Activated T-helper 17 cell treated with anti-CD3 and anti-CD28 coated beads, Interleukin-2, amount 50 U/mL, for 72 hours (primary cell): ENCODE measurements around the gene ARL4A. TPM values are rescaled to one million over a fixed set of nuclear protein-coding genes. Genes with fewer than 3 reads are reported as not detected.
"Not testable (repeated sequence)": the region's sequence is repeated elsewhere in the genome, so short reads cannot be mapped to it uniquely, and the experiment has no call there.

Experiments used
- ATAC-seq: fragments of 150-1000 bp; cut with Tn5 transposase; replicated peaks from 2 replicates; pipeline ENCODE4 v1.10.0; 2021; ENCODE audit warnings: mild to moderate bottlenecking, moderate library complexity
- H3K27ac Mint-ChIP-seq: one replicate; pipeline ENCODE4 v1.8.0; 2022; ENCODE audit warnings: mixed read lengths
- H3K27me3 Mint-ChIP-seq: one replicate; pipeline ENCODE4 v1.8.0; 2022; ENCODE audit warnings: mixed read lengths
- H3K36me3 Mint-ChIP-seq: one replicate; pipeline ENCODE4 v1.8.0; 2022; ENCODE audit warnings: low read depth, mild to moderate bottlenecking, mixed read lengths
- H3K4me1 Mint-ChIP-seq: one replicate; pipeline ENCODE4 v1.8.0; 2022; ENCODE audit warnings: mixed read lengths
- H3K4me3 Mint-ChIP-seq: one replicate; pipeline ENCODE4 v1.8.0; 2022; ENCODE audit warnings: mild to moderate bottlenecking, mixed read lengths
- H3K9me3 Mint-ChIP-seq: one replicate; pipeline ENCODE4 v1.8.0; 2022; ENCODE audit warnings: mixed read lengths
- total RNA-seq, 2 donors: library from RNA; stranded (reverse); gene quantifications; one replicate each; pipeline ENCODE4 v1.2.3, GENCODE V29; 2022

The ARL4A gene, protein sequence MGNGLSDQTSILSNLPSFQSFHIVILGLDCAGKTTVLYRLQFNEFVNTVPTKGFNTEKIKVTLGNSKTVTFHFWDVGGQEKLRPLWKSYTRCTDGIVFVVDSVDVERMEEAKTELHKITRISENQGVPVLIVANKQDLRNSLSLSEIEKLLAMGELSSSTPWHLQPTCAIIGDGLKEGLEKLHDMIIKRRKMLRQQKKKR
- 10 to 100 TPM; 12.4 to 17.0 TPM for total RNA-seq

- Mint-ChIP-seq H3K36me3 (peaks cover 27% of the 10 kb centered on the region), H3K4me3 (peak within 1 kb of the TSS; percentile 92), H3K9me3 (no peaks in the 10 kb centered on the region), H3K4me1 (peaks cover 10% of the 10 kb centered on the region), H3K27me3 (no peaks in the 10 kb centered on the region), H3K27ac (peak within 1 kb of the TSS; percentile 91)
- ATAC-seq = peak; percentile 74
Observed at GRCh38 chr7:12686891-12687717, at the start of gene ARL4A. TSS of gene ARL4A (plus strand) at chr7:12687633. CDS start at chr7:12688255, 622 bp downstream.

DNA sequence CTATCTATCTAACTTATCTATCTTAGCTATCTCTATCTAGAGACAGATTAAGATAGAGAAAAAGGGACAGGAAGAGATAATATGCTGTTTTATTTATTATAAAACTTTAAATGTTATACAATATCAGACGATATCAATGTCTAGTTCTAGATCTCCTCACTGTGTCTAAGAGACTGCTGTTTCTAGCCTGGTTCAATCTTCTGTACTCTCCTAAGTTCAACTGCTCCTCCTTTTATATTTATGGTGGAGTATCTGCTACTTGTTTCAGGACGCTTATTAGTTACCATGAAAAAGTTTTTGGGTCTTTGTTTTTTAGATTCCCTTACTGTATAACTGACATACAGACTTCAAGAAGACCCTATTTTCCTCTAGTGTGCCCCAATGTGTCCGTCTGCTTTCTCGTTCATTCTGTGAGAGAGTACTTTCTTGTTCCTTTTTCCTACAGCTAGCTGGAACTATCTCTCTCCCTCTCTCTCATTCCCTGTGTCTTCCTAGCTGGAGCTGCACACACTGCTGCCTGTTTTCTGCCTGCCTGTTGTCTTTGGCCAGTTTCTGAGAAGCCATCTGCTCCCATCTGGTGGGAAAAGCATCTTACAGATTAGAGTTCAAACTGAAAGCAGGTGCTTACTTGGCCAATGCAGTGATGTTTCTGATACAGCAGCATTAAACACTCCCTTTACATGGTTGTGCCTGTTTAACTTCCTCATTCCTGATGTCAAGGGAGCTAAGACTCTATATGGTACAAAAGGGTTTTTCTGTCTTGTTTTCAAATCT, 49.4 kb upstream of the ARL4A start:
- H3K27me3 Mint-ChIP-seq = no peaks in the 10 kb centered on the region
- H3K36me3 Mint-ChIP-seq = no peaks in the 10 kb centered on the region
- H3K9me3 Mint-ChIP-seq = no peaks in the 10 kb centered on the region
- H3K27ac Mint-ChIP-seq = peak overlapping the region; percentile 51
- peaks cover 11% of the 10 kb centered on the region for H3K4me1 Mint-ChIP-seq
- peak; percentile 50 for ATAC-seq
- peak overlapping the region; percentile 77 for H3K4me3 Mint-ChIP-seq

- peak; percentile 22 for ATAC-seq
- H3K4me1 Mint-ChIP-seq = peaks cover 11% of the 10 kb centered on the region
- no peaks in the 10 kb centered on the region for H3K27me3 Mint-ChIP-seq
- H3K4me3 Mint-ChIP-seq = no peak overlapping the region
- no peak overlapping the region for H3K27ac Mint-ChIP-seq
- no peaks in the 10 kb centered on the region for H3K9me3 Mint-ChIP-seq
- no peaks in the 10 kb centered on the region for H3K36me3 Mint-ChIP-seq
Observed at GRCh38 chr7:12638851-12639456, 48.5 kb upstream of the ARL4A start.

DNA sequence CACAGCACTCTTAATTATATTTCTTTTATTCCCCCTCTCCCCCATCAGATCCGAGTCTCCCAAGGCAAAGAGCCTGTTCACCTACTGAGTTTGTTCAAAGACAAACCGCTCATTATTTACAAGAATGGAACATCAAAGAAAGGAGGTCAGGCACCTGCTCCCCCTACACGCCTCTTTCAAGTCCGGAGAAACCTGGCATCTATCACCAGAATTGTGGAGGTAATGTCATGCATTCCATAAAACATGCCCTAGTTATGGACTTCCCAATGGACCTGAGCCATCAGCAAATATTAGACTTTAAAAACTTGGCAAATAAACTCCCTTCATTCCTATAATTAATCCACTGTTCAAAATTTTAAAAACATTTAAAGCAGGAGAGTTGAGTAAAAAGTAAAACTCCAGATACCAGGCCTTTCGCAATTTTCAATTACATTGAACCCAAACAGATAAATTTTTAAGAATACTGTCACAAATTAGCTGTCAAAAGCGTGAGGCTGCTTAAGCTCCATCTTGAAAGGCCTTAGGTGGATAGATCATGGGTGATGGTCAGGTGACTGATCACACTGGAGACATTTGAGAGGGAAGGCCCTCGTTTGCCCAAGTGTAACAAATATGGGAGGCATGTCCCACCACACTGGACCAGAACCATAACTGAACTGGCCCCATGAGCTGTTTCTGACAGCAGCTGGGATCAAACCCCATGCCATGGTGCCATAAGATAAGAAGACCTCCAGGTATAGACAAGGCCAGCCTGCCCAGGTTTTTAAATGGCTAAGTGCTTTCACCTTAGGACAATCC, 46.9 kb upstream of the ARL4A start:
- Mint-ChIP-seq H3K9me3 (no peaks in the 10 kb centered on the region), H3K27ac (no peak overlapping the region)
- no peak for ATAC-seq

DNA sequence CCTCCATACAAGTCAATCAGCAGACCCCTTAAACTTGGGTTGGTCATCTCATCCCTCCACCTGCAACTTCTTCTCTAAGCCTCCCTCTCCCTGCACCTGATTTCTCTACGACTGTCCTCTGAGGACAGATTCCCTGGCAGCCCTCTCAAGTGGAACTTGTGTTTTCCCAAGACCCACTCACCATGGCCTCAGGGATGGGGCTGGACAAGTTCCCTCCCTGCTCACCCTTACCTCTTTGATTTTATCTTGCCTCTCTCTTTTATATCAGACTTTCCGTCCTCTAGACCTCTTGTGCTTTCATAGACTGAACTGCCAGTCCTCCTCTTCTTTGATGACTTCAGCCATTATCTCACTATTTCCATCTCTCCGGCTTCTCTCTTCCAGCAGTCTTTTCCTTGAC, 46.2 kb upstream of the ARL4A start:
- ATAC-seq = no peak
- Mint-ChIP-seq H3K27me3 (no peaks in the 10 kb centered on the region), H3K9me3 (no peaks in the 10 kb centered on the region), H3K4me1 (peaks cover 7% of the 10 kb centered on the region), H3K27ac (no peak overlapping the region), H3K36me3 (no peaks in the 10 kb centered on the region), H3K4me3 (no peak overlapping the region)

More for the DNA sequence above, 46.9 kb upstream of the ARL4A start:
- H3K4me1 Mint-ChIP-seq = peaks cover 11% of the 10 kb centered on the region
- H3K27me3 Mint-ChIP-seq = no peaks in the 10 kb centered on the region
- no peak overlapping the region for H3K4me3 Mint-ChIP-seq
- H3K36me3 Mint-ChIP-seq = no peaks in the 10 kb centered on the region

DNA sequence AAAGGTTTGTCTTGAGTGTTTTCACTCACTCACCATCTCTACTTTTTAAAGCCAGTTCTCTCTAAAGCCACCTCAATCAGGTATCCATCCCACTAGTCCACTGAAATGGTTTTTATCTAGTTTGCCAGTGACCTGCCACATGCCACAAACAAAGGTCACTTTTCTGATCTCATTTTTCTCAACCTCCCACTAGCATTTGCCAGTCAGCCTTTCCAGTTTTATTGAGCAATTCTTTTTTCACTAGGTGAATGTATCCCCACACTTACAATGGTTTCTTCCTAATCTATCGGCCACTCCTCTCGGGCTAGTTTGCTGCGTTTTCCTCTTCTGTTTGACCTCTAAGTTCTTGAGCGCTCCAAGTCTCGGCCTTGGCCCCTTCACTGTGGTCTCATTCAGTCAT, 44.9 kb upstream of the ARL4A start:
- ATAC-seq = no peak
- Mint-ChIP-seq H3K36me3 (no peaks in the 10 kb centered on the region), H3K4me1 (peaks cover 4% of the 10 kb centered on the region), H3K4me3 (no peak overlapping the region), H3K27ac (no peak overlapping the region), H3K9me3 (no peaks in the 10 kb centered on the region), H3K27me3 (no peaks in the 10 kb centered on the region)

GRCh38 chr7:12643001-12643643, 44.3 kb upstream of the ARL4A start:
- Mint-ChIP-seq H3K36me3 (no peaks in the 10 kb centered on the region), H3K27me3 (no peaks in the 10 kb centered on the region), H3K27ac (no peak overlapping the region), H3K9me3 (no peaks in the 10 kb centered on the region), H3K4me3 (no peak overlapping the region), H3K4me1 (peaks cover 3% of the 10 kb centered on the region)
- ATAC-seq = no peak

GRCh38 chr7:12643644-12644043, 43.8 kb upstream of the ARL4A start:
- ATAC-seq = no peak
- Mint-ChIP-seq H3K9me3 (no peaks in the 10 kb centered on the region), H3K36me3 (no peaks in the 10 kb centered on the region), H3K4me1 (no peaks in the 10 kb centered on the region), H3K27me3 (no peaks in the 10 kb centered on the region), H3K27ac (no peak overlapping the region), H3K4me3 (no peak overlapping the region)

DNA sequence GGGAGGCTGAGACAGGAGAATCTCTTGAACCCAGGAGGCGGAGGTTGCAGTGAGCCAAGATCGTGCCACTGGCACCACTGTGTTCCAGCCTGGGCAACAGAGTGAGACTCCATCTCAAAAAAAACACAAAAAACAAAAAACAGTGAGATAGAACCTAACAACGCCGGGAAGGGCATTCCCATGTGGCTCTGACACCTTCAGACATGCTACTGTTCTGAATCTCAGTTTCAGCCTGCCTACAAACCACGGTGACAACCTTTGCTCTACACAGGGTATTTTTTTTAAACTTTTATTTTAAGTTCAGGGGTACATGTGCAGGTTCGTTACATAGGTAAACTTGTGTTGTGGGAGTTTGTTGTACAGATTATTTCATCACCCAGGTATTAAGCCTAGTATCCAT, 42.2 kb upstream of the ARL4A start:
- H3K4me1 Mint-ChIP-seq, H3K36me3 Mint-ChIP-seq, ATAC-seq, H3K9me3 Mint-ChIP-seq, H3K27me3 Mint-ChIP-seq, H3K4me3 Mint-ChIP-seq, H3K27ac Mint-ChIP-seq: not testable (repeated sequence)

DNA sequence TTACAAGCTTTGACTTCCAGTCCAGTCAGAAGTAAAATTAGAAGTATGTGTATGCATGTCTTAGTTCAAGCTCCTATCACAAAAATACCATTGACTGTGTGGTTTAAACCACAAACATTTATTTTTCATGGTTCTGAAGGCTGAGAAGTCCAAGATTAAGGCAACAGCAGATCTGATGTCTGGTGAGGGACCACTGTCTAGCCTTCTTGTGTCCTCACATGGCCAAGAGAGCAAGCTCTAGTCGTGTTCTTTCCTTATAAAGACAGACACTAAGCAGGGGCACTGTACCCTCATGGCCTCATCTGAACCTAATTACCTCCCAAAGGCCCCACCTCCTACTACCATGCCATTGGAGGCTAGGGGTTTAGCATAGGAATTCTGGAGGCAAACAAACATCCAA, 41.3 kb upstream of the ARL4A start:
- H3K36me3 Mint-ChIP-seq = no peaks in the 10 kb centered on the region
- no peaks in the 10 kb centered on the region for H3K4me1 Mint-ChIP-seq
- H3K27ac Mint-ChIP-seq = no peak overlapping the region
- H3K27me3 Mint-ChIP-seq = no peaks in the 10 kb centered on the region
- H3K4me3 Mint-ChIP-seq = no peak overlapping the region
- ATAC-seq = no peak
- no peaks in the 10 kb centered on the region for H3K9me3 Mint-ChIP-seq

- Mint-ChIP-seq H3K9me3 (no peaks in the 10 kb centered on the region), H3K36me3 (no peaks in the 10 kb centered on the region), H3K27ac (no peak overlapping the region), H3K4me1 (no peaks in the 10 kb centered on the region), H3K27me3 (no peaks in the 10 kb centered on the region), H3K4me3 (no peak overlapping the region)
- ATAC-seq = no peak
Observed at GRCh38 chr7:12647364-12648219, 39.8 kb upstream of the ARL4A start.

DNA sequence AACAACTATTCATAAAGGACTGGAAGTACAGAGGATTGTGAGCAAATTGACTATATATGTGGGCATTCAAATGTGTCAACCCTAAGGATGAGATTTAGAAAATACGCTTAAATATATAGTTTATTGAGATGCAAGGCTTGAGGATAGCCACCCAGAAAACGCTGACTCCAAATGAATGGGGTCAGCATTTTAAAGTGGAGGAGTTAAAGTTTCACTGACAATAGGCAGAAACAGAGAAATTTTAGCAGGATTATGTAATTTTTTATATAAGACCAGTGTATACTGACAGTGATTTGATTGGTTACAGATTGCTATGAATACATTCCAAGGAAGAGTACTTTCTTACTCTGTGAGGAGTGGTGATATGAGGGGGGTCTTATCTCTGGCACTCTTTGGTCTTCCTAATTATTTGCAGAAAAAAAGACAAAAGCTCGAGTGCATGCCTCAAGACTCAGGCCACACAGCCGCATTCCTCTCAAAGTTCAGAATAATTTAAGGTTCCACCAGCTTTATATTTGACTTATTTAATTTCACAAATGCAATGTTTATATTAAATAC, 38.6 kb upstream of the ARL4A start:
- no peak for ATAC-seq
- Mint-ChIP-seq H3K27ac (no peak overlapping the region), H3K27me3 (no peaks in the 10 kb centered on the region), H3K4me3 (no peak overlapping the region), H3K36me3 (no peaks in the 10 kb centered on the region), H3K4me1 (no peaks in the 10 kb centered on the region), H3K9me3 (no peaks in the 10 kb centered on the region)
